ENCODE measurements around the gene PHYKPL.

PHYKPL gene

GRCh38 chr5:178218827-178219226 lies 13.8 kb downstream of the PHYKPL start:
- Histone ChIP-seq H3K4me2 (no peak overlapping the region), H3K9me3 (replicated peaks in 1 of 11) (no peaks in the 10 kb centered on the region), H3K27me3 (no peaks in the 10 kb centered on the region), H3K4me3 (no peak overlapping the region), H3K4me1 (peaks cover 9 to 69% (median 35%) of the 10 kb centered on the region in 10 experiments; a peak in 16 of 20 replicates), H3K27ac (no peak overlapping the region), H4K20me1 (peaks cover 70 to 99% (median 87%) of the 10 kb centered on the region in 11 experiments; a peak in 21 of 22 replicates), H3K36me3 (peaks cover 75 to 100% (median 93%) of the 10 kb centered on the region in 11 experiments), H3K9ac (no peak overlapping the region)
- no peak for TF ChIP-seq Cebpa-rat (IDR thresholded peaks at IDR 0.05)

- Histone ChIP-seq H4K20me1 (peaks cover 70 to 99% (median 87%) of the 10 kb centered on the region in 11 experiments; a peak in 21 of 22 replicates), H3K9me3 (replicated peaks in 1 of 11) (no peaks in the 10 kb centered on the region)
Measured at GRCh38 chr5:178218237-178218776, 14.3 kb downstream of the PHYKPL start.

GRCh38 chr5:178216779-178217178 lies 15.8 kb downstream of the PHYKPL start:
- TF ChIP-seq Cebpa-rat (IDR thresholded peaks at IDR 0.05) = no peak
- peaks cover 78 to 100% (median 94%) of the 10 kb centered on the region in 11 experiments for H3K36me3 ChIP-seq
- H3K4me1 ChIP-seq = peaks cover 9 to 59% (median 35%) of the 10 kb centered on the region in 10 experiments; a peak in 16 of 20 replicates
- no peaks in the 10 kb centered on the region for H3K9me3 ChIP-seq (replicated peaks in 1 of 11)
- no peaks in the 10 kb centered on the region for H3K27me3 ChIP-seq
- peak overlapping the region in 1 of 11 experiments; percentile 21; a peak in 1 of 22 replicates for H3K9ac ChIP-seq
- H4K20me1 ChIP-seq = peaks cover 73 to 99% (median 87%) of the 10 kb centered on the region in 11 experiments; a peak in 21 of 22 replicates
- no peak overlapping the region for H3K27ac ChIP-seq
- no peak overlapping the region for H3K4me3 ChIP-seq
- no peak overlapping the region for H3K4me2 ChIP-seq

More at GRCh38 chr5:178218237-178218776, 14.3 kb downstream of the PHYKPL start:
- no peak overlapping the region for H3K4me2 ChIP-seq
- peaks cover 9 to 69% (median 36%) of the 10 kb centered on the region in 10 experiments; a peak in 16 of 20 replicates for H3K4me1 ChIP-seq
- H3K36me3 ChIP-seq = peaks cover 75 to 100% (median 93%) of the 10 kb centered on the region in 11 experiments
- H3K9ac ChIP-seq = no peak overlapping the region
- no peak for TF ChIP-seq Cebpa-rat (IDR thresholded peaks at IDR 0.05)
- no peak overlapping the region for H3K27ac ChIP-seq
- no peak overlapping the region for H3K4me3 ChIP-seq
- no peaks in the 10 kb centered on the region for H3K27me3 ChIP-seq

DNA sequence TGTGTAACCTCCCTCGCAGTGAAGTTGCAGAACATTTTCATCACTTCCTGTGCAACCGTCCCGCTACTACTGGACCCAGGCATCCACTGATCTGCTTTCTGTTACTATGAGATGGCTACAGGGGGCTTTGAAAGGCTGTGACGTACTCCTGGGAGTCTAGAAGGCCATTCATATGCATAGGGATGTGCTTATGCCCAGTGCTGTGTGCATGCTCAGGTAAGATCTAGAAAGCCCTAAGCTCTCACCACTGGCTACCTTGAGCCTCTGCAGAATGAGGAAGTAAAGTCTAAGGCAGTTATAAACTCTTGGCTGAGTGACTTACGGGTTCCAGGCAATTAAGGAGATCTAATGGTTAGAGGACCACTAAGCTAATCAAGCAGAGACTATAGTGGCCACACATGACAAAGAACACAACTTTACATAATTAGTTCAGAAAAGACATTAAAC lies 16.5 kb downstream of the PHYKPL start:
- H3K27me3 ChIP-seq = no peaks in the 10 kb centered on the region
- H3K9ac ChIP-seq = no peak overlapping the region
- H3K4me1 ChIP-seq = peaks cover 2 to 52% (median 28%) of the 10 kb centered on the region in 10 experiments; a peak in 15 of 20 replicates
- H3K4me2 ChIP-seq = peak overlapping the region in 4 of 11 experiments; percentile 1 to 39 (median 36); a peak in 3 of 22 replicates
- H3K9me3 ChIP-seq (replicated peaks in 1 of 11) = no peaks in the 10 kb centered on the region
- no peak overlapping the region for H3K4me3 ChIP-seq
- H3K27ac ChIP-seq = no peak overlapping the region
- peaks cover 73 to 99% (median 87%) of the 10 kb centered on the region in 11 experiments; a peak in 21 of 22 replicates for H4K20me1 ChIP-seq
- TF ChIP-seq Cebpa-rat (IDR thresholded peaks at IDR 0.05) = no peak
- peaks cover 85 to 100% (median 96%) of the 10 kb centered on the region in 11 experiments for H3K36me3 ChIP-seq

- H3K27ac ChIP-seq = peak overlapping the region in 2 of 11 experiments; percentile 29 to 38; a peak in 3 of 22 replicates
- peaks cover 73 to 99% (median 87%) of the 10 kb centered on the region in 11 experiments for H4K20me1 ChIP-seq
- no peak for TF ChIP-seq Cebpa-rat (IDR thresholded peaks at IDR 0.05)
- H3K27me3 ChIP-seq = no peaks in the 10 kb centered on the region
- no peaks in the 10 kb centered on the region for H3K9me3 ChIP-seq (replicated peaks in 1 of 11)
- H3K4me3 ChIP-seq = no peak overlapping the region
- peak overlapping the region in 6 of 11 experiments; percentile 2 to 49 (median 26); a peak in 5 of 22 replicates for H3K9ac ChIP-seq
- peaks cover 0 to 46% (median 23%) of the 10 kb centered on the region in 10 experiments; a peak in 15 of 20 replicates for H3K4me1 ChIP-seq
- H3K36me3 ChIP-seq = peaks cover 87 to 100% (median 96%) of the 10 kb centered on the region in 11 experiments
- H3K4me2 ChIP-seq = peak overlapping the region in 5 of 11 experiments; percentile 15 to 39 (median 35); a peak in 7 of 22 replicates
Measured at GRCh38 chr5:178215280-178216002, 17.2 kb downstream of the PHYKPL start.

DNA sequence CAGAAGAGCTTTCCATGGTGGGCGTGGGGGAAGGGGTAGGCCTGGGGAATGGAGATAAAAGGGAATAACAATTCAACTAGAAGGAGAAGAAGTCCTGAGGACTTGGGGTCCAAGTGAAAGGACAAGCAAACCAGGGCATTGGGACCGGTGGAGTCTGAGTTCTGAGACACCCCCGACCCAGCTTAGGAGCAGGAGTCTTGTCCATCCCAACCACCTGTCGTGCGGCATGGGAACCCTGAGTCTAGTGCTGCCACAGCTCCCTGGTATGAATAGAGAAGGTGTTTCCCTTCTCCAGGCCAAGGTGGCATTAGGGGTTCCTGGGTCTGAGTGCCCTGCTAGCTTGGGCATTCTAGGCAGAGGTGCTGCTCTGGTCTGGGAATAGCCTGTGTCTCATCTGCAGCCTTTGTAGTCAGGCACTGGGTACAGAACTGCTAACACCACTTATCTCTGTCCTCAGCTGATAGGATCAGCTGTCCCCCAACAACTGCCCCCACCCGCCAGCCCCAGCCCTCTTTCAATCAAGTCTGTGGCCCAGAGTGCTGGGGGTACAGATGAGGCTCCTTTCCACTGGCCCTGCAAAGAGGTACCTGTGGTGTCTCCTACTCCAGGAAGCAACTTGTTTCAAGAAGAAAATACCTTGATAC lies 18.3 kb downstream of the PHYKPL start:
- peaks cover 90 to 100% (median 96%) of the 10 kb centered on the region in 11 experiments for H3K36me3 ChIP-seq
- H3K4me1 ChIP-seq = peaks cover 4 to 41% (median 21%) of the 10 kb centered on the region in 10 experiments; a peak in 16 of 20 replicates
- H3K9me3 ChIP-seq (replicated peaks in 1 of 11) = no peaks in the 10 kb centered on the region
- TF ChIP-seq Cebpa-rat (IDR thresholded peaks at IDR 0.05) = no peak
- no peak overlapping the region for H3K4me3 ChIP-seq
- H3K4me2 ChIP-seq = no peak overlapping the region
- H4K20me1 ChIP-seq = peaks cover 81 to 99% (median 90%) of the 10 kb centered on the region in 11 experiments
- H3K27ac ChIP-seq = peak overlapping the region in 1 of 11 experiments; percentile 38; a peak in 1 of 22 replicates
- H3K9ac ChIP-seq = peak overlapping the region in 1 of 11 experiments; percentile 34; a peak in 1 of 22 replicates
- no peaks in the 10 kb centered on the region for H3K27me3 ChIP-seq

GRCh38 chr5:178213748-178214151 lies 18.9 kb downstream of the PHYKPL start:
- Histone ChIP-seq H3K27ac (no peak overlapping the region), H4K20me1 (peaks cover 86 to 99% (median 94%) of the 10 kb centered on the region in 11 experiments), H3K4me3 (no peak overlapping the region), H3K4me2 (no peak overlapping the region), H3K4me1 (peaks cover 6 to 44% (median 24%) of the 10 kb centered on the region in 10 experiments; a peak in 17 of 20 replicates), H3K9me3 (replicated peaks in 1 of 11) (no peaks in the 10 kb centered on the region), H3K36me3 (peaks cover 93 to 100% (median 97%) of the 10 kb centered on the region in 11 experiments), H3K9ac (peak overlapping the region in 1 of 11 experiments; percentile 20; a peak in 1 of 22 replicates), H3K27me3 (no peaks in the 10 kb centered on the region)
- no peak for TF ChIP-seq Cebpa-rat (IDR thresholded peaks at IDR 0.05)

- peak overlapping the region in 2 of 11 experiments; percentile 32 to 34; a peak in 3 of 22 replicates for H3K9ac ChIP-seq
- no peak overlapping the region for H3K4me3 ChIP-seq
- H3K9me3 ChIP-seq (replicated peaks in 1 of 11) = no peaks in the 10 kb centered on the region
- H3K4me1 ChIP-seq = peaks cover 9 to 49% (median 30%) of the 10 kb centered on the region in 10 experiments
- peaks cover 89 to 99% (median 94%) of the 10 kb centered on the region in 11 experiments for H4K20me1 ChIP-seq
- H3K36me3 ChIP-seq = peaks cover 93 to 100% (median 97%) of the 10 kb centered on the region in 11 experiments
- no peak overlapping the region for H3K4me2 ChIP-seq
- H3K27ac ChIP-seq = no peak overlapping the region; a peak in 1 of 22 replicates
- no peak for TF ChIP-seq Cebpa-rat (IDR thresholded peaks at IDR 0.05)
- H3K27me3 ChIP-seq = no peaks in the 10 kb centered on the region
Measured at GRCh38 chr5:178213003-178213461, 19.6 kb downstream of the PHYKPL start.

Measured in BLaER1 treated with 17β-estradiol and CSF1 and Interleukin-3, amounts not matched to agents 10 nM and 100 nM (cell line).